HG02938 (cell line): ENCODE measurements around the gene MEIS2.

Source experiments
- ATAC-seq: cut with Tn5 transposase; IDR thresholded peaks from one replicate; pipeline ENCODE4 v1.9.1; 2021; ENCODE audit warnings: mild to moderate bottlenecking, moderate library complexity; ENCODE audit not compliant: unreplicated experiment

The MEIS2 gene

GRCh38 chr15:37098468-37099318 is 1.7 kb downstream of the MEIS2 start:
- ATAC-seq = no peak

- ATAC-seq = no peak
Observed at GRCh38 chr15:37097144-37097919, 3.0 kb downstream of the MEIS2 start.

- ATAC-seq = no peak
Observed at GRCh38 chr15:37096558-37097143, 3.7 kb downstream of the MEIS2 start.

DNA sequence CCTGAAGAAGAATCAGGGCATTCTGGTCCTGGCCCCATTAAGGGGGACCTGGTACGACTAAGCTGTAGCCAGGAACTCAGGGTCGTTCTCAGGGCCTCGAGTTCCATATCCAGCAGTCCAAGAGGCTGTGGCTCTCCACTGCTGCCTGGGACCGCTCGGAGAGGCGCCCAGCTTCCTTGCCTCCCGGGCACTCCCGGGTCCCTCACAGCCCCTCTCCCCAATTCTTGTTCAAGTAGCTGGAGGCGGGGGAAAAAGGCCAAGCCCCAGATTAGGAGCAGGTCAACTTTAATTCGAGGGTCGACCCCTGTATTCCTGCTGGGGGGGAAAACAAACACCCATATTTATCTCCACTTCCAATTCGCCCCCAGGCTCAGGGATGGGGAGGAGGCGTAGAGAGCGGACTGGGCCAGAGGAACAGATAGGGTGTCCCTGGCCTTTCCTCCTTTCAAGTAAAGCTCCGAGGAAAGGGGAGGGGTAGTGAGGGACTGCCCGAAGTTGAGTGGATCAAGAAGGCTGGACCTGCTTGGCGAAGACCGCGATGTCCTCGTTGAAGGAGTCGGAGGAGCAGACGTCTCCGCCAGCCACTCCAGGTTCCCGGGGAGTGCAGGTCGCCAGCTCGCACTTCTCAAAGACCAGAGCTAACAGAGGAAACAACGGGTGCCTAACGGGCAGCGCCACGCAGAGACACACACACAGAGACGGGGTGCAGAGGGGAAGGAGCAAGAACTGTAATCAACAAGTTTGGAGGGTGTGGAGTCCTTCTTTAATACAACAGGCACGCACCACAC is 4.4 kb downstream of the MEIS2 start:
- no peak for ATAC-seq

GRCh38 chr15:37094915-37095711 is 5.2 kb downstream of the MEIS2 start:
- ATAC-seq = no peak

GRCh38 chr15:37094333-37094914 is 5.9 kb downstream of the MEIS2 start:
- ATAC-seq = no peak

DNA sequence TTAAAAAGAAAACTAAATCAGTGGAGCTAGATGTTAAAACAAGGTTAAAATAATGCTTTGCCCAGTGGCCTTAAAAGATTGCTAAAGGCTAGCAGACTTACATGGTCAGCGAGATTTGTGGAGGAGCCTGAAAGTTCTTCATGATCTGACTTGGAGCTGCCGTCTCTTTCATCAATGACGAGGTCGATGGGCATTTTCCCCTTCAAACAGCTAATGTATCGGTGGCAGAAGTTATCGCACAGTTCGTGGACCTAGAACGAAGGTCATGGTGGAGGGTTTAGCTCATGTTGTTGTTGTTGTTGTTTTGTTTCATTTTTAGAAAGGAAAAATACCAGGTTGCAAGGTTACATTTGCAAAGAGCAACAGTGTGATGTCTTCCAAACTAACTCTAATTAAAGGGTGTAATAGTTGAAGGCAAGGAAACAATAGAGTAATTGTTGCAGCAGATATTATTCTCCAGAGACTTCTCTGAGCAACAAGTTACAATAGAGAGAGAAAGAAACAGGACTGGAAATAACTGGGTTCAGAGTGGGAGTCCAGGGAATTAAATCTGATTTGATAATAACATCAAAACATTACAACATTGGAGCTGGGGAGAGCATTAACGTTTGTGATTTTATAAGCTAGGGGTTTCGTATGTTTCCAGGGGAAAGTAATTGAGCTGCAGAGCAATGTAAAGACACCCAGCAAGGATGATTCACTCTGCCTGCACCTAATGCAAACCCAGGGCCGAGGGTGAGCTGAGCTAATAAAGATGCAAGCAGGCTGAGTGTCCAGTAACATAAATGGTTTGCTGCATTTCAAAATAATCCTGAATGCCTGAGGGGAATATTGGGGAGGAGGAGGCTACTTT is 6.6 kb downstream of the MEIS2 start:
- ATAC-seq = no peak

DNA sequence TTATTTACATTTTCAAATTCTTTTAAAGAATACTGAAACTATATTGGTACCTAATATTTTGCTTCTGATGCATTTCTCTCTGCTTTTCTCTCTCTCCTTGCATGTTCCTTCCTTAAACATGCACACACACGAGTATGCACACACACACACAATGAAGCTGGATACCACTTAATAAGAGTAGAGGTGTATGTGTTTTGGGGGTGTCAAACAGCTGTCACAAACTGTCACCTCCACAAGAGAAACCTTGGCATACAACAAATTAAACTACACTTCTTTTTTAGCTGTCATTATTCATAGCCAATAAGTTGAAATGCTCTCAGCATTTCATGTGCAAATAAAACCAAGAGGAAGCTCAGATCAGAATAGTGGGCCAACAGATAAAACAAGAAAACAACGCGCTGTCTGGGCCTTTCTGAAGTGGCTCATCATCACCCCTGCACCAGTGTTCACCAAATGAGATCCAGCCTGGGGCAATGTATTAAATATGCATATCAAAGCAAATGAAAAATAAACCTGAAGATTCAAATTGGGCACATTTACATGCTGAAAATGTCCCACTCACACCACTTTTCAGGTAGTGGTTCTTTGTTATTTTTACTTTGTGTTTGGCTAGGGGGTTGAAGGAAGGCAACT is 9.7 kb downstream of the MEIS2 start:
- no peak for ATAC-seq

DNA sequence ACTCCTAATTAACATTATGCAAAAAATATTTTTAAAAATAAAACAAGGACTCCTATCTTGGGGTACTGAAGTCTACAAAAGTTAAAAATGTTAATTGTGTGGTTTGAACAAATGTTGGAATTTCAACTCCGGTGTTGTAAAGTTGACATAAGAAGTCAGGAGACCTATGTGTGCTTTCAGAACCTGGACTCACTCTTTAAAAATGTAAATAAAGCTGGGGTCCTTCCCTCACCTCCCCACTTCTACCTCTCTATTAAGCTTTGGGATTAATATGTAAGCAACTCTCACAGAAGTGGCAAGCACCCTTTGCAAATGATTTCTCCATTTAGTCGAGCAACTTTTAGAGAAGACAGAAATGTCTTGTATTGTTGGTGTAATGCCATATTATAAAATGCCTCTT is 11.9 kb downstream of the MEIS2 start:
- ATAC-seq = no peak

GRCh38 chr15:37087131-37087588 is 13.2 kb downstream of the MEIS2 start:
- no peak for ATAC-seq

DNA sequence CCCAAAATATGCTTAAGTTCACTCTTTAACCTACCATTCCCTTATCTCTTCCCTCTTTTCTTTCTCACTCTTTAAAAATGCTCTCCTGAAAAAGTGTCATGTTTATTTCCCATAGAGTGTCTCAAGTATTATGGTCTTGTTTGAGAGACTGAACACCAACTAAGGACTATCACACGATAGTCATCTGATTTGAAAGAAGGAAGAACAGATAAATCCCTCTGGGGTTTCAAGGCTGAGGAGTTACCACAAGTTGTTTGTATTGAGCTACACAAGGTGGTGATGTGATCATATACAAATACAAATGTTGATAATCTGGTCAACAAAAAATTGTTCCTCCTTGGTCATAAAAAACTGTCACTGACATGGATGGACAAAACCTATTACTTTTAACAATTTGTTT is 13.8 kb downstream of the MEIS2 start:
- no peak for ATAC-seq

DNA sequence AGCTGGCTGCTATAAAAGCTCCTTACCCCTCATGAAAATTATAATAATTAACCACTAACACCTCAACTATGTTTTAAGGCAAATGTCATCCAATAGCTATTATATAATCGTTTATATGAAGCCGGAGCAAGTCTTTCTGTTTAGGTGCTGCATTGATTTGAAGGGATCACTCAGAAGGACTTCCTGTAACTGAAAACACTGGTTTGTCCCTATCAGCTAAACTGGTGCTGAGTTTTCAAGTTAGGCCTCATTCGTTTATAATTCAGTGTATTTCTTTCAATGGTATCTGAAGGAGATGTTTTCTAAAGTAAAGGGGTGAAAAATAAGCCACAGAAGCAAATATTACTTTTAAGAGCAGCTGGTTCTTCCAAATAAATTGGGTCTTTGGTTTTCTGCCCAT is 14.2 kb downstream of the MEIS2 start:
- no peak for ATAC-seq

- no peak for ATAC-seq
Observed at GRCh38 chr15:37084602-37085001, 15.7 kb downstream of the MEIS2 start.

GRCh38 chr15:37083610-37084009 is 16.7 kb downstream of the MEIS2 start:
- ATAC-seq = no peak

DNA sequence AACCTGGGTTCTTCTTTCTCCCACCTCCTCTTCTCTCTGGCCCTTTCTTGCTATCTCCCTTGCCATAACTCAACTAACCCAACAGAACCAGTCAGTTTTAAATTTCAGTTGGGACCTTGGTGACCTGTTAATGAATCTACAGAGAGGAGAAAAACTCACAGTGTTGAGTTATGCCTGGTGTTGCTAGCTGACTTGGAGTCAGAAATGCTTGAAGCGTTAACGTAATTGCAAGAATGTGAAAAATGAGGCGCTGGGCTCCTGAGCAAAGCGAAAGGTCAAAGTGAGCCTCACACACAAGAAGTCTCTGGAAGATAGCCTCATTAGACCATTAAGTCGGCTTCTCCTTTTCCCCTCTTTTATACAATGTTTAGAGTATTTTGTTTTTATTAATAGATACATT is 18.4 kb downstream of the MEIS2 start:
- no peak for ATAC-seq

GRCh38 chr15:37080261-37080921 is 20.0 kb downstream of the MEIS2 start:
- ATAC-seq = no peak

DNA sequence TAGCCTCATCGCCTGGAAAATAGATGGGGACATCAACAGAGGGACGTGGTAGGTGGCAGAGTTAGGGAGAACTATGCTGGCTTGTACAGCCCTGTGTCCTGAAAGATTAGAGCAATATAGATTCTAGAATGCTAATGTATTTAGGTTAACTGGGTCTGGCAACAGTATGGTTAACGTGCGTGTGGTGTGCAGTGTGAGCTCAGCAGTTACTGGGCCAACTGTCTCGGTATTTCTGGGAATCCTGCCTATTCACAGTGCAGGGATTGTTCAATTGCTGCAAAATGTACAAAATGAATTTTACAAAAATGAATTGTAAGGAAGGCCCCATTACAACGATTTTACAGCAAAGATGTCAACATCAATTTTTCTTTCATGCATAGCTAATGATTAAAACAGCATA is 20.6 kb downstream of the MEIS2 start:
- no peak for ATAC-seq

DNA sequence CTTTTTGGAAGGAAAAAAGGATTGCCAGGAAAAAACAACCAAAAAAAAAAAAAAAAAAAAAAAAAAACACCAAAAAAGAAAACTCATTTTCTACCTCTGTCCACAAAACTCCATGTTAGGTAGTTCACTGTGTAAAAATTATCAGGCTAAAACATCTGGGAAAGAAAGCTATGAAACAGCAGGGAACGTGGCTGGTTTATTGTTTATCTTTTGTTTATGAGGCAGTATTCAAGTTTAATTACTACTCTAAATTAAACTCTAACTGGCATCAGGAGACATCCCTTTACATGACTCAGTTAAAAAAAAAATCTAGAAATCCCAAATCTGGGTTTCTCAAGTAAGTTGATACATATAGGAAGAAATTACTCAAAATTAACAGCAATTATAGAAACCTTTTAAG is 21.8 kb downstream of the MEIS2 start:
- no peak for ATAC-seq
